Stimulated activated CD4-positive, alpha-beta T cell treated with anti-CD3 and anti-CD28 coated beads, Interleukin-1b, Interleukin-23, amount 100 ng/mL, for 24 hours (primary cell): ENCODE data around the gene GDF15.
"Not testable (repeated sequence)": the region's sequence is repeated elsewhere in the genome, so short reads cannot be mapped to it uniquely, and the experiment has no call there.

Experiments used
- DNase-seq, 4 experiments: peaks; one replicate each; pipeline ENCODE4 v3.0.0-alpha.2; 2020; ENCODE audit warnings: low read depth in 4 of 4, low spot score in 1 of 4

The GDF15 gene, protein sequence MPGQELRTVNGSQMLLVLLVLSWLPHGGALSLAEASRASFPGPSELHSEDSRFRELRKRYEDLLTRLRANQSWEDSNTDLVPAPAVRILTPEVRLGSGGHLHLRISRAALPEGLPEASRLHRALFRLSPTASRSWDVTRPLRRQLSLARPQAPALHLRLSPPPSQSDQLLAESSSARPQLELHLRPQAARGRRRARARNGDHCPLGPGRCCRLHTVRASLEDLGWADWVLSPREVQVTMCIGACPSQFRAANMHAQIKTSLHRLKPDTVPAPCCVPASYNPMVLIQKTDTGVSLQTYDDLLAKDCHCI

DNA sequence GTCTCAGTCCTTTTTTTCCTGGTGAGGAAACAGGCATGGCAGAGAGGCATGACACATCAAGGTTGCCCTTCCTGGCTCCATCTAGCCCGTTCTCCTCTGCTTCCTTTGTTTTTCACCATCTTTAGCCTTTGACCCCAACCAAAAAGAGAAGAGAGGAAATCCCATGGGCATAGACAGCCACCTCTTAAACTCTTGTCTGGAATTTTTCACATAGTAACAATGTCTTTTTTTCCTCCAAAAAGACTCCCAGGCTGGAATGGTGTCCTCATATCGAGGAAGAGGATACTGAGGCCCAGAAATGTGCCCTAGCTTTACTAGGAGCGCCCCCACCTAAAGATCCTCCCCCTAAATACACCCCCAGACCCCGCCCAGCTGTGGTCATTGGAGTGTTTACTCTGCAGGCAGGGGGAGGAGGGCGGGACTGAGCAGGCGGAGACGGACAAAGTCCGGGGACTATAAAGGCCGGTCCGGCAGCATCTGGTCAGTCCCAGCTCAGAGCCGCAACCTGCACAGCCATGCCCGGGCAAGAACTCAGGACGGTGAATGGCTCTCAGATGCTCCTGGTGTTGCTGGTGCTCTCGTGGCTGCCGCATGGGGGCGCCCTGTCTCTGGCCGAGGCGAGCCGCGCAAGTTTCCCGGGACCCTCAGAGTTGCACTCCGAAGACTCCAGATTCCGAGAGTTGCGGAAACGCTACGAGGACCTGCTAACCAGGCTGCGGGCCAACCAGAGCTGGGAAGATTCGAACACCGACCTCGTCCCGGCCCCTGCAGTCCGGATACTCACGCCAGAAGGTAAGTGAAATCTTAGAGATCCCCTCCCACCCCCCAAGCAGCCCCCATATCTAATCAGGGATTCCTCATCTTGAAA is at the start of gene GDF15:
Gene GDF15 (plus strand): TSS at position 484 of the 868 bp plus-strand sequence. CDS start 32 bp downstream, at position 516.
- DNase-seq, result no peak

DNA sequence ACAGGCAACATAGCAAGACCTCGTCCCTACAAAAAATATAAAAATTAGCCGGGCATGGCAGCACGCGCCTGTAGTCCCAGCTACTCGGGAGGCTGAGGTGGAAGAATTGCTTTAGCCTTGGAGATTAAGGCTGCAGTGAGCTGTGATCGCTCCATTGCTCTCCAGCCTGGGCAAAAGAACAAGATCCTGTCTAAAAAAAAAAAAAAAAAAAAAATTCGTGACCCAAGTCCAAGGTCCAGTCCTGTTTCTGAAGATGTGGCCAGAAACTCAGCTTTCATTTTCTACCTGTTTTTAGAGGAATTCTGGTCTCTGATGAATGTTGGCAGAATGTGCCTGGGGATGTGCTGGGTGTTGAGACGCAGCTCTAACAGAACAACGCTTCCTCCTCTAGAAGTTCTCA is 47.4 kb upstream of the GDF15 start:
- no peak for DNase-seq

DNA sequence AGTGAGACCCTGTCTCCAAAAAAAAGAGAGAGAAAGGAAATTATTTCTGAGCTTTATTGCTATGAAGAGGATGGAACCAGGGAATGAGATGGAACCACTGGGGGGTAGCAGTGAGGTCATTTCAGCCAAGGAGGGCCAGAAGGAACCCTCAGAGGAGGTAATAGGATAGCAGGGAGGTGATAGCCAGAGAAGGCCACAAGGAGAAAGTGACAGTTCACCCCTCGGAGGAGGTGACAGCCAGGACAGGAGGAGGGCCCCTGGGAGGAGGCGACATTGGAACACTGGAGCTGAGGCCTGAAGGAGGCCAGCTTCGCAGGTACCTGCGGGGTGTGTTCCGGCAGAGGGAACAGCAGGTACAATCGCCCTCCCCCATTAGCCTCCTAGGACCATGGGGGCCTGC is 46.2 kb upstream of the GDF15 start:
- no peak for DNase-seq

DNA sequence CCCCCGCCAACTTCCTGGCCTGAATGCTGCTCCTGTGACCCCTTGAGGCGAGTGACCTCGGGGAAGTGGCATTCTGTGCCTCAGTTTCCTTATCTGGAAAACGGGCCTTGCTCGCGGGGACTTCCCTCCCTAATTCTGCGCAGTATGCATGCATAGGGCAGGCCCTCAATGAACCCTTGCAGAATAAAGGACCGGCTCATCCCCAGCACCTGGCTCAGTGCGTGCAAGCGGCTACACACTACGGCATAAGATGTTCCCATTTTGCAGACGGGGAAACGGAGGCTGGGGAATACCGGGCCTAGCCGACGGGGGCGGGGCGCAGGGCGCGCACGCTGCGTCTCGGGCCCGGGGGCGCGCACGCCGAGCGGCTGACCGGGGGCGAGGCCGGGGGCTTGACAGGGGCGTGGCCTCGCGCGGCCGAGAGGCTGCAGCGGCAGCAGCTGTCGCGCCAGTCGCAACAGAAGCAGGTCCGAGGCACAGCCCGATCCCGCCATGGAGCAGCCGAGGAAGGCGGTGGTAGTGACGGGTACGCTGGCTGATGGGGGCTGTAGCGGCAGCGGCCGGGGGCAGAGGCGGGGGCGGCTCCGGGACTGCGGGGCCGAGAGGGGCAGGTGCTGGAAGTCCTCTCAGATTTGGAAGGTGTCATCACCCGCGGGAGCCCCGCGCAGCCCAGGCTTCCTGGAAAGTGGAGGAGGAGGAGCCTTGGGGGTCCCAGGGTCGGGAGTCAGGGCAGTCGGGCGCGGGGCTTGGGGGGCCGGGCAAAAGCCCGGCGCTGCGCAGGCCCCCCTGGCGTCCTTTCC is 45.6 kb upstream of the GDF15 start, which contains the start of gene PGPEP1:
Gene PGPEP1 (plus strand): TSS at position 409 of the 800 bp plus-strand sequence. CDS start 84 bp downstream, at position 493.
- DNase-seq, result peak in 3 of 4 experiments; percentile 41 to 60 (median 52)

DNA sequence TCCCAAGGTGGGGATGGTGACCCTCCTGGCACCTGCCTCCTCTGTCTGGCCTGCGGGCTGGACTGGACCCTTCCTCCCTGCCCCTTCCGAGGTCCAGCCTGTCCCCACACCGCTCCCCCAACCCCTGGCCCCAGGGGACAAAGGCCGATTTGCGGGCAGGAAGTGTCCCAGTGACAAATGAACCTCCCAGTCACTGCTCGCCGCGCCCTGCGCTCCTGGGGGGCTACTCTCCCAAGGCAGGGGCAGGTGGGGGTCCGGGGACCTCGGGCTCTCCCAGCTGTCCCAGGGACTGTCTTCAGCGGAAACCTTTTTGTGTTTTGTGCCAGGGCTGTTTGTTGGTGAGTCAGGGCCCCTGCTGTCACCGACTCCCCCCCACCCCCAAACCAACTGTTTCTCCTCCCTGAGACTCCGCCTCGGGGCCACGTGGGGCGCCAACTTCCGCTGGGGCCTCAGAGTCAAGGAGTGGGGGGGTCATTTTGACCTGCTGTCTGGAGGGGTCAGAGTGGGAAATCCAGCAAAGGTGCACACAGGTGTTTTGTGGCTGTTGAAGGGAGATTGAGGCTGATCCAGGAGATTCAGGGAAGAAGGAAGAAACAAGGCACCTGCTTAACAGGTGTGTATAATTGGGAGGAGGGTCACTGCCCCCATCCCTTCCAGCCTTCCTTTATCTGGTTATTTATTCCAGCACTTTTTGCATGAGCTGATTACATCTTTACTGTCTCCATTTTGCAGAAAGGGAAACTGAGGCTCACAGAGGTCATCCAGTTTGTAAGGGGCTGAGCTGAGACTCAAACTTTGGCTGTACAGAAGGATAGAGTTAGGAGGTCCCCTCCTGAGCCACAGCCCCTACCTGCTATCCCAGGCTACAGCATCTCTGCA is 44.7 kb upstream of the GDF15 start:
- peak in 3 of 4 experiments; percentile 32 to 61 (median 54) for DNase-seq

DNA sequence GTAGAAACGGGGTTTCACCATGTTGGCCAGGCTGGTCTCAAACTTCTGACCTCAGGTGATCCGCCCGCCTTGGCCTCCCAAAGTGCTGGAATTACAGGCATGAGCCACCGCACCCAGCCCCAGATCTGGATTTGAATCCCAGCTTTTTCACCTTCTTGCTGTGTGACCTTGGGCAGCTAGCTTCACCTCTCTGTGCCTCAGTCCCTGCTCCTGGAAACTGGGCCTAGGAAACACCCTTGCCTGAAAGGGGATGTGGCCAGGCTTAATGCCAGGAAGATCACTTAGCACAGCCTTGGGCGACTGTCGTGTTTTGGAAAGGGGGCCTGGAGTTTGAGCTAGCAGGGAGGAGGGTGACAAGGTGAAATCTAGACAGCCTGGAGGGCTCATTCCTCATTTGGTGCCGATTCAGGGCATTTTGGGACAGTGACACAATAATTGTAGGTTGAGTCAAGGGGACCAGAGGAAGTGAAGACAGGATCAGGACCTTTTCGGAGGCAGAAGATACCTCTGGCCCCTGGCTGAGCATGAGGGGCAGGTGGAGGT is 43.8 kb upstream of the GDF15 start:
- no peak for DNase-seq

DNA sequence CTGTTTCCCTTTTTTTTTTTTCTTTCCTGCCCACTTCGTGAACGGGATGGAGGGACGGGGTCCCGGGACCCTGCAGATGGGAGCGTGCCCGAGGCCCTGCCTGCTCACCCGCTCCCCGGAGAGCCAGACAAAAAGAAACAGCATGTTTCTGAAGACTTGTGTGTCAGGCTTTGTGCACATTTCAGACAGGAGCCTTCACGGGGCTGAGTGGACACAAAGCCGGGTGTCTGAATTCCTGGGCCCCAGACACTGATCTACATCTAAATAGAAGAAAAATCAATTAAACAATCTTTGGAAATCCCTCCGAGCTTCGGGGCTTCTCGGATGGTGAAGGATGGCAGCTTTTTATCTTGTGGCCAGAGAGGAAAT is 41.4 kb upstream of the GDF15 start:
- DNase-seq, result no peak

DNA sequence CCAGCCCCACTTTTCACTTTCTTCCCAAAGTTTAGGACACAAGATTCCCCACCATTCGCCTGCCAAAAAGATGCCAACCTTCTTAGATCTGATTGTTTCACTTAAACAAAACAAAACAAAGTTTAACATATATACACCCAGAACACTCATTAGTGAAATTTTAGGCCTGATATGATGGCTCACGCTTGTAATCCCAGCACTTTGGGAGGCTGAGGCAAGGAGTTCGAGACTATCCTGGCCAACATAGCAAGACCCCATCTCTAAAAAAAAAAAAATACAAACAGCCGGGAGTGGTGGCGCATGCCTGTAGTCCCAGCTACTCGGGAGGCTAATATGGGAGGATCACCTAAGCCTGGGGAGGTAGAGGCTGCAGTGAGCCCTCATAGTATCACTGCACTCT is 40.7 kb upstream of the GDF15 start:
- DNase-seq, result no peak

DNA sequence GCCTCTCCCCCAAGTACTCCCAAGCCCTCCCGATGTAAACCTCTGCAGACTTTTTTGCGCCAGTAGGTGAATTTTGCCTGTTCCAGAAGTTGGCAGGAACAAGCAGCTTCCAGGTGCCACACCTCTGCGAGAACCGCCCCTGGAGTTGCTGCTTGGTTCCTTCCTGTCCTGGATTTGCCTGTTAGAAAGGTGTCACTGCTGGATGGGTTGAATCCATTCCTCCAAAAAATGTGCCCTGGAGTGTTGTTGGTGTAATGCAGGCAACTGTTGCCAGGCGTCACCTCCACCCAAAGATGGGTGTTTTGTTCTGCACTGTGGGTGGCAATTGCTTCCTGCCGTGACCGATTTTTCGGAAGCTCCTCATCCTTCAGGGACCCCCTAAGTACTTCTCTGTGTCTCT is 39.9 kb upstream of the GDF15 start:
- no peak for DNase-seq

DNA sequence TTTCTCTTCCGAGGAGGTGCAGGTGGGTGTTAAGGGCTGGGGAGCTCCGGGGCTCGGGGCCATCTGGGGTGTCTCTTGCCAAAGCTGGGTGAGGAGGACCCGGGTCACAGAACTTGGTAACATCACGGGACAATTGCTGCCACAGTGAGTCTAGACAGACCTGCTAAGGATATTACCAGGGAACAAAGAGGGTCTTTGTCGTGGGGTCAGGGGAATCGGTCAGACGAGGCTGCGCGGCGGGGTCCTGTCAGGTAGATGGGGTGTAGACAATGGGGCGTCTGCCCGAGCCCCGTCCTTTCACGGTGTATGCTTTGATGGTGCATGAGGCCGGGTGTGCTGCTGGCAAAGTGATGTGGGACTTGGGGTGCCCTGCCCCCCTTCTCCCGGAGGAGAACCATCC is 37.8 kb upstream of the GDF15 start:
- no peak for DNase-seq

DNA sequence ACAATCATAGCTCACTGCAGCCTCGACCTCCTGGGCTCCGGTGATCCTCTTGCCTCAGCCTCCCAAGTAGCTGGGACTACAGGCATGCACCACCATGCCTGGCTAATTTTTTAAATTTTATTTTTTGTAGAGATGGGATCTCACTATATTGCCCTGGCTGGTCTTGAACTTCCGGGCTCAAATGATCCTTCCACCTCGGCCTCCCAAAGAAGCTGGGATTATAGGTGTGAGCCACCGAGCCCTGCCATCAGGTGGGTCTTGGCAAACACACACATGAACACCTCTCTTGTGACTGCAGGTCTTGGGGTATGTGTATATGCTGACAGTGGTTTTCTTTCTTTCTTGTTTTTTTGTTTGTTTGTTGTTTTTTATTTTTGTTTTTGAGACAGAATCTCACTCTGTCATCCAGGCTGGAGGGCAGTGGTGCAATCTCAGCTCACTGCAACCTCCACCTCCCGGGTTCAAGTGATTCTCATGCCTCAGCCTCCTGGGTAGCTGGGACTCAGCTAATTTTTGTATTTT is 37.1 kb upstream of the GDF15 start:
- DNase-seq, result not testable (repeated sequence)

DNA sequence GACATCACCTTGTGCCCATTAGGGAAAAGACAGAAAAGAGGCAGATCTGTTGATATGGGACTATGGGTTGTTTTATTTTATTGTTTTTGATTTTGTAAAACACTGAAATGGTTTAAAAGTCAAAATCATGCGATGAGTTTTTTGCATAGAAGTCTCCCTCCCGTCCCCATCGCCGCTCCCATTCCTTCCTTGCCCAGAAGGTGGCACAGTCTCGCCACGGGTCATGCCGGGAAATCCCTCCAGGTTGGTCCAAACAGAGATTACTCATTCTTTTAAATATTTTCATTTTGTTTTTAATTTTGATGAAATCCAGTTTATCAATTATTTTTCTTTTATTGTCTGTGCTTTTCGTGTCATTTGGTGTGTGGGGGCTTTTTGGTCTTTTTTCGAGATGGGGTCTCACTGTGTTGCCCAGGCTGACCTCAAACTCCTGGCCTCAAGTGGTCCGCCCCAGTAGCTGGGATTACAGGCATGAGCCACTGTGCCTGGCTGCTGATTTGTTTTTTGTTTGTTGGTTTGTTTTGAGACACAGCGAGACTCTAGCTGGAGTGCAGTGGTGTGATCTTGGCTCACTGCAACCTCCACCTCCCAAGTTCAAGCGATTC is 36.3 kb upstream of the GDF15 start:
- peak in 1 of 4 experiments; percentile 28 for DNase-seq

DNA sequence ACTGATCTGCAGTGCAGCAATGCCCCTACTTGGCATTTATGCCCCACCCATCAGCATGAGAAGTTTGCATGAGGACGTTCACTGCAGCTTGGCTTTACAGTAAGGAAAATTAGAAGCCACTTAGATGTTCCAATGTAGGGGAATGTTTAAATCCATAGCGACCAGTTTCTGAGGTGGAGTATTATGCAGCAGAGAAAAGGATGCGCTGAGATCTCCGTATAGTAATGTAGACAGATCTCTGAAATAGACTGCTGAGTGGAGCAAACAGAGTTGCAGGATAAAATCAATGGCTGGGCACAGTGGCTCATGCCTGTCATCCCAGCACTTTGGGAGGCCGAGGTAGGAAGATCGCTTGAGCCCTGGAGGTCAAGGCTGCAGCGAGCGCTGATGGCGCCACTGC is 35.5 kb upstream of the GDF15 start:
- DNase-seq, result no peak

DNA sequence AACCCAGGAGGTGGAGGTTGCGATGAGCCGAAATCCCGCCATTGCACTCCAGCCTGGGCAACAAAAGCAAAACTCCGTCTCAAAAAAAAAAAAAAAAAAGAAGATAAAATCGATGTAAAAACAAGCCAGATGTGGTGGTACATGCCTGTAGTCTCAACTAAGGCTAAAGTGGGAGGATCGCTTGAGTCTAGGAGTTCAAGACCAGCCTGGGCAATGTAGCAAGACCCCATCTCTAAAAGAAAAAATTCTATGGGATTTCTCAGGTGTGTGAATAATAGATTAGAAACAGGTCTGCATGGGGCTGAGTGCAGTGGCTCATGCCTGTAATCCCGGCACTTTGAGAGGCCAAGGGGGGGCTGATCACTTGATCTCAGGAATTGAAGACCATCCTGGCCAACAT is 34.4 kb upstream of the GDF15 start:
- no peak for DNase-seq

DNA sequence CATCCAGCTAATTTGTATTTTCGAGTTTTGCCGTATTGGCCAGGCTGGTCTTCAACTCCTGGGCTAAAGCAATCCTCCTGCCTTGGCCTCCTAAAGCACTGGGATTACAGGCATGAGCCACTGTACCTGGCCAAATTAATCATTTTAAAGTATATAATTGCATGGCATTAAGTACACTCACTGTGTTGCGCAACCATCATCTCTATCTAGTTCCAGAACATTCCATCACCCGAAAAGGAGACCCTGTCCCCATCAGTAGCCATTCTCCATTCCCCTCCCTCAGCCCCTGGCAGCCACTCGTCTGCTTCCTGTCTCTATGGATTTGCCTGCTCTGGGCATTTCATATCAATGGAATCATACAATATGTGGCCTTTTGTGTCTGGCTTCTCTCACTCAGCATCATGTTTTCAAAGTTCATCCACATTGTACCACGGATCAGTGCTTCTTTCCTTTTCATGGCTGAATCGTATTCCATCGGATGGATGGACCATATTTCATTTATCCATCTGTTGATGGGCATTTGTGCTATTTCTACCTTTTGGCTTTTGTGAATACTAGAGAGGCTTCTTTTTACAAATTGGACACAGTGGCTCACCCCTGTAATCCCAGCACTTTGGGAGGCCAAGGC is 32.5 kb upstream of the GDF15 start:
- no peak for DNase-seq

DNA sequence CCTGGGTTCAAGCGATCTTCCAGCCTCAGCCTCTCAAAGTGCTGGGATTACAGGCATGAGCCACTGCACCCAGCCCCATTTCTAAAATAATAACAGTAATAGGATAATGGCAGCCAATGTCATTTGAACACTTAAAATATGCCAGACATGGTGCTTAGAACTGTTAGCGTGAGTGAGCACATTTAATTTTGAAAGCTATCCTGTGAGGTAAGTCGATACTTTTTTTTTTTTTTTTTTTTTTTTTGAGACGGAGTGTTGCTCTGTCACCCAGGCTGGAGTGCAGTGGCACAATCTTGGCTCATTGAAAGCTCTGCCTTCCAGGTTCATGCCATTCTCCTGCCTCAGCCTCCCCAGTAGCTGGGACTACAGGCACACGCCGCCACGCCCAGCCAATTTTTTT is 31.2 kb upstream of the GDF15 start:
- DNase-seq, result not testable (repeated sequence)

DNA sequence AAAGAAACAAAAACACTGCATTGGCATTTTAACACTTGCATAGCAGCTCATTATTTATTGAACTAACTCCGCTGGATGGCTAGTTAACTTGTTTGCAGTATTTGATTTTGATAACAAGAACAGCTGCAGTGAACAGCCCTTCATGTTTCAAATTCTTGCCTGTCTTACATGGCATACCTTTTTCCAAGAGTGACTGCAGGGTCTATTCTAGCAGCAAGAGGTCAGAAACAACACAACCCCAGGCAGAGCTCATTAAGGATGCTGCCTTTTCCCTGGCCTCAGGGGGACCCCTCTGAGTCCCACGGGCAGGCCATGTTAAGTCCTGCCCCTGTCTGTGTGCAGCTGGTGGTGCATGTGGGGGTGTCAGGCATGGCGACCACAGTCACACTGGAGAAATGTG is 28.9 kb upstream of the GDF15 start:
- no peak for DNase-seq

DNA sequence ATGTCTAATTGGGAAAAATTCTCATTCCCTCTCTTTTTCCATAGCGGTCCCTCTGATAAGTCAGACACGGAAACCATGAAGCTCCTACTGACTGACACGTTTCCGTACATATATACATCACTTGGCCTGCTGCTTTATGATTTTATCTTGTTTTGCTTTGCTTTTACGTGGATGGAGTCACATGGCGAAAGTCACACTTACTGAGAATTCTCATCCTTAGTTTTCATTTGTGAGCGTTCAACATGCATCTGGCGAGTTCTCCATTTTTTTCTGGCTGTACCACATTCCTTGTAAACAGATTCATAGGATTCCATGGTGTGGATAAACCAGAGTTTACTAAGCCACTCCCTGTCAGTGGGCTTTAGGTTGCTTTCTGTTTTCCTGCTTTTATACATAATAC is 24.3 kb upstream of the GDF15 start:
- no peak for DNase-seq

DNA sequence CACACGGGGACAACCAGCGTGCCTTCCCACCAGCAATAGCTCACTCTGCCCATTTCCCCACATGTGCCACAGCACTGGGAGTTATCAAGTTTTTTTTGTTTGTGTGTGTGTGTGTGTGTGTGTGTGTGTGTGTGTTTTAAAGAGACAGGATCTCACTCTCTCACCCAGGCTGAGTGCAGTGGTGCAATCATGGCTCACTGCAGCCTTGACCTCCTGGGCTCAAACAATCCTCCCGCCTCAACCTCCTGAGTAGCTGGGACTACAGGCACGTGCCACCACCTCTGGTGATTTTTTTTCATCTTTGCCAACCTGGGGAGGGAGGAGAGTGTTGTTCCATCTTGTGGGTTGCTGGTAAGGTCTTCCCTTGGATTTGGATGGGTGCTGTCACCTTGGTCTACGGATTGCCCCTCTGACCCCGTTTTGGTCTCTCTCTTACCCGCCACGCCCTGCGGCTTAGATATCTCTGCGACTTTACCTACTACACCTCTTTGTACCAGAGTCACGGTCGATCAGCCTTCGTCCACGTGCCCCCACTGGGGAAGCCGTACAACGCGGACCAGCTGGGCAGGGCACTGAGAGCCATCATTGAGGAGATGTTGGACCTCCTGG is 22.9 kb upstream of the GDF15 start:
- no peak for DNase-seq
